WTC11 (cell line): ENCODE measurements around the gene TM2D1. TPM values are rescaled to one million over a fixed set of nuclear protein-coding genes. Genes with fewer than 3 reads are reported as not detected.

Experiments used
- ATAC-seq: fragments of 200-7000 bp; cut with Tn5 transposase; 2 replicates; pipeline ENCODE4 v1.10.0; 2021; ENCODE audit warnings: mild to moderate bottlenecking, moderate library complexity
- CTCF ChIA-PET: fragments of 300-600 bp; sonication (Branson Sonifier 250); formaldehyde crosslinking; loops from one replicate; lab custom pipeline; 2021; ENCODE audit warnings: antibody characterized with exemption; lab: Charles Lee
- POLR2A ChIA-PET: fragments of 350-600 bp; sonication (Branson Sonifier 250); formaldehyde crosslinking; loops from one replicate; lab custom pipeline; 2021; ENCODE audit warnings: antibody characterized with exemption; lab: Charles Lee
- DNase-seq: peaks from one replicate; pipeline ENCODE4 v3.0.0; 2021; ENCODE audit warnings: low spot score
- H3K27ac Mint-ChIP-seq: 2 replicates; pipeline ENCODE4 v1.8.0; 2021; ENCODE audit warnings: mixed read lengths
- H3K27me3 Mint-ChIP-seq: 2 replicates; pipeline ENCODE4 v1.8.0; 2021; ENCODE audit warnings: low read depth, mild to moderate bottlenecking, moderate library complexity, mixed read lengths
- H3K36me3 Mint-ChIP-seq: 2 replicates; pipeline ENCODE4 v1.8.0; 2021; ENCODE audit warnings: mixed read lengths
- H3K4me1 Mint-ChIP-seq: 2 replicates; pipeline ENCODE4 v1.8.0; 2022; ENCODE audit warnings: mixed read lengths
- H3K4me3 Mint-ChIP-seq: 2 replicates; pipeline ENCODE4 v1.8.0; 2021; ENCODE audit warnings: mild to moderate bottlenecking, moderate library complexity, mixed read lengths
- H3K9me3 Mint-ChIP-seq: 2 replicates; pipeline ENCODE4 v1.8.0; 2021; ENCODE audit warnings: mixed read lengths
- AFF4 ChIP-seq: sonication (generic); formaldehyde crosslinking; IDR thresholded peaks from 2 replicates; pipeline ENCODE4 v1.8.1; 2023; ENCODE audit warnings: mild to moderate bottlenecking, missing genetic modification reagents, borderline replicate concordance
- ATF1 ChIP-seq: sonication (generic); formaldehyde crosslinking; IDR thresholded peaks from 2 replicates; pipeline ENCODE4 v1.8.1; 2023; ENCODE audit warnings: mild to moderate bottlenecking, moderate library complexity, missing genetic modification reagents
- ATF6 ChIP-seq: sonication (generic); formaldehyde crosslinking; IDR thresholded peaks from 2 replicates; pipeline ENCODE4 v1.8.1; 2023; ENCODE audit warnings: mild to moderate bottlenecking, missing genetic modification reagents
- E2F1 ChIP-seq: sonication (generic); formaldehyde crosslinking; IDR thresholded peaks from 2 replicates; pipeline ENCODE4 v1.8.0; 2022; ENCODE audit warnings: mild to moderate bottlenecking, missing genetic modification reagents
- E2F4 ChIP-seq: sonication (generic); formaldehyde crosslinking; IDR thresholded peaks from 2 replicates; pipeline ENCODE4 v1.8.1; 2022; ENCODE audit warnings: low read depth, mild to moderate bottlenecking, moderate library complexity, missing genetic modification reagents, borderline replicate concordance
- ERG ChIP-seq: fragments of 250-450 bp; sonication (Bioruptor Pico); IDR thresholded peaks from 2 replicates; pipeline ENCODE4 v1.8.0; 2021; ENCODE audit warnings: mild to moderate bottlenecking
- ESRRA ChIP-seq: sonication (generic); formaldehyde crosslinking; IDR thresholded peaks from 2 replicates; pipeline ENCODE4 v1.8.1; 2022; ENCODE audit warnings: mild to moderate bottlenecking, missing genetic modification reagents, borderline replicate concordance
- FOXJ3 ChIP-seq: sonication (generic); formaldehyde crosslinking; IDR thresholded peaks from 2 replicates; pipeline ENCODE4 v1.9.0; 2021; ENCODE audit warnings: missing genetic modification reagents, mild to moderate bottlenecking, borderline replicate concordance
- GABPB1 ChIP-seq: sonication (generic); formaldehyde crosslinking; IDR thresholded peaks from 2 replicates; pipeline ENCODE4 v1.8.1; 2023; ENCODE audit warnings: mild to moderate bottlenecking, missing genetic modification reagents
- JAZF1 ChIP-seq: fragments of 250-450 bp; sonication (Bioruptor Pico); IDR thresholded peaks from 2 replicates; pipeline ENCODE4 v1.9.0; 2021; ENCODE audit warnings: moderate library complexity, mild to moderate bottlenecking, inconsistent platforms
- MXD4 ChIP-seq: fragments of 250-450 bp; sonication (Bioruptor Pico); IDR thresholded peaks from 2 replicates; pipeline ENCODE4 v1.8.0; 2021; ENCODE audit warnings: mild to moderate bottlenecking, moderate library complexity, borderline replicate concordance
- MYBL2 ChIP-seq: sonication (generic); formaldehyde crosslinking; IDR thresholded peaks from 2 replicates; pipeline ENCODE4 v1.8.1; 2023; ENCODE audit warnings: mild to moderate bottlenecking, moderate library complexity, missing genetic modification reagents
- RORB ChIP-seq: fragments of 250-450 bp; sonication (Bioruptor Pico); IDR thresholded peaks from 2 replicates; pipeline ENCODE4 v1.9.0; 2021; ENCODE audit warnings: mild to moderate bottlenecking
- SOX15 ChIP-seq: fragments of 250-450 bp; sonication (Bioruptor Pico); IDR thresholded peaks from 2 replicates; pipeline ENCODE4 v1.9.0; 2021; ENCODE audit warnings: mild to moderate bottlenecking
- USF2 ChIP-seq: sonication (generic); formaldehyde crosslinking; IDR thresholded peaks from 2 replicates; pipeline ENCODE4 v1.8.1; 2023; ENCODE audit warnings: mild to moderate bottlenecking, missing genetic modification reagents, moderate library complexity
- ZNF121 ChIP-seq: sonication (generic); formaldehyde crosslinking; IDR thresholded peaks from 2 replicates; pipeline ENCODE4 v1.8.0; 2023; ENCODE audit warnings: missing genetic modification reagents
- ZNF138 ChIP-seq: sonication (generic); formaldehyde crosslinking; conservative IDR thresholded peaks from 2 replicates; pipeline ENCODE4 v1.8.1; 2022; ENCODE audit warnings: mild to moderate bottlenecking, moderate library complexity, missing genetic modification reagents
- ZNF416 ChIP-seq: fragments of 250-450 bp; sonication (Bioruptor Pico); IDR thresholded peaks from 2 replicates; pipeline ENCODE4 v1.9.0; 2021; ENCODE audit warnings: mild to moderate bottlenecking, inconsistent platforms
- ZNF423 ChIP-seq: fragments of 250-450 bp; sonication (Bioruptor Pico); IDR thresholded peaks from 2 replicates; pipeline ENCODE4 v2.1.2; 2022; ENCODE audit warnings: mild to moderate bottlenecking, moderate library complexity
- total RNA-seq: library from RNA; stranded (reverse); gene quantifications from 3 replicates; pipeline ENCODE4 v1.2.3, GENCODE V29; 2021
- TF ChIP-seq, protein P1 (sequence below): sonication (generic); formaldehyde crosslinking; IDR thresholded peaks from 2 replicates; pipeline ENCODE4 v1.8.0; 2022; ENCODE audit warnings: mild to moderate bottlenecking, missing genetic modification reagents
- TF ChIP-seq, protein P2 (sequence below): fragments of 250-450 bp; sonication (Bioruptor Pico); IDR thresholded peaks from 2 replicates; pipeline ENCODE4 v1.9.0; 2021; ENCODE audit warnings: moderate library complexity, mild to moderate bottlenecking, inconsistent platforms, borderline replicate concordance
- TF ChIP-seq, protein P3 (sequence below): sonication (generic); formaldehyde crosslinking; IDR thresholded peaks from 2 replicates; pipeline ENCODE4 v1.8.0; 2022; ENCODE audit warnings: mild to moderate bottlenecking, missing genetic modification reagents

Gene TM2D1
- total RNA-seq, 1 experiment from 2014 or later = 21.6 TPM

GRCh38 chr1:61655453-61655852 lies 69.5 kb downstream of the TM2D1 start (continued):
- no peak for TF ChIP-seq E2F4 (CRISPR knock-in tag)
- no peak for TF ChIP-seq RORB
- TF ChIP-seq, all 79 proteins: peak for 0

- ATAC-seq (no peak), DNase-seq (no peak)
- H3K9me3 Mint-ChIP-seq = no peaks in the 10 kb centered on the region; the same call in 1 of the 2 replicates
- POLR2A ChIA-PET = interaction anchor here (0.7 kb wide), 1 partner anchor 9 kb away, joined by 3 read pairs; no protein-coding TSS in a partner anchor
- H3K27me3 Mint-ChIP-seq = no peaks in the 10 kb centered on the region
- H3K36me3 Mint-ChIP-seq = no peaks in the 10 kb centered on the region
- no peak for TF ChIP-seq ZNF416 (CRISPR knock-in tag)
- no peak for TF ChIP-seq FOXJ3 (CRISPR knock-in tag)
- TF ChIP-seq ZNF423 (CRISPR knock-in tag) = no peak
- TF ChIP-seq, protein P1, sequence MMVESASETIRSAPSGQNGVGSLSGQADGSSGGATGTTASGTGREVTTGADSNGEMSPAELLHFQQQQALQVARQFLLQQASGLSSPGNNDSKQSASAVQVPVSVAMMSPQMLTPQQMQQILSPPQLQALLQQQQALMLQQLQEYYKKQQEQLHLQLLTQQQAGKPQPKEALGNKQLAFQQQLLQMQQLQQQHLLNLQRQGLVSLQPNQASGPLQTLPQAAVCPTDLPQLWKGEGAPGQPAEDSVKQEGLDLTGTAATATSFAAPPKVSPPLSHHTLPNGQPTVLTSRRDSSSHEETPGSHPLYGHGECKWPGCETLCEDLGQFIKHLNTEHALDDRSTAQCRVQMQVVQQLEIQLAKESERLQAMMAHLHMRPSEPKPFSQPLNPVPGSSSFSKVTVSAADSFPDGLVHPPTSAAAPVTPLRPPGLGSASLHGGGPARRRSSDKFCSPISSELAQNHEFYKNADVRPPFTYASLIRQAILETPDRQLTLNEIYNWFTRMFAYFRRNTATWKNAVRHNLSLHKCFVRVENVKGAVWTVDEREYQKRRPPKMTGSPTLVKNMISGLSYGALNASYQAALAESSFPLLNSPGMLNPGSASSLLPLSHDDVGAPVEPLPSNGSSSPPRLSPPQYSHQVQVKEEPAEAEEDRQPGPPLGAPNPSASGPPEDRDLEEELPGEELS (CRISPR knock-in tag) = no peak
- TF ChIP-seq, protein P2, sequence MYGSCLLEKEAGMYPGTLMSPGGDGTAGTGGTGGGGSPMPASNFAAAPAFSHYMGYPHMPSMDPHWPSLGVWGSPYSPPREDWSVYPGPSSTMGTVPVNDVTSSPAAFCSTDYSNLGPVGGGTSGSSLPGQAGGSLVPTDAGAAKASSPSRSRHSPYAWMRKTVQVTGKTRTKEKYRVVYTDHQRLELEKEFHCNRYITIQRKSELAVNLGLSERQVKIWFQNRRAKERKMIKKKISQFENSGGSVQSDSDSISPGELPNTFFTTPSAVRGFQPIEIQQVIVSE (CRISPR knock-in tag) = no peak
- TF ChIP-seq MYBL2 (CRISPR knock-in tag) = no peak
- no peak for TF ChIP-seq E2F1 (CRISPR knock-in tag)
- no peak for TF ChIP-seq ATF1
- TF ChIP-seq, protein P3, sequence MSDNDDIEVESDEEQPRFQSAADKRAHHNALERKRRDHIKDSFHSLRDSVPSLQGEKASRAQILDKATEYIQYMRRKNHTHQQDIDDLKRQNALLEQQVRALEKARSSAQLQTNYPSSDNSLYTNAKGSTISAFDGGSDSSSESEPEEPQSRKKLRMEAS (CRISPR knock-in tag) = no peak
- TF ChIP-seq ATF6 = no peak
- TF ChIP-seq SOX15 (CRISPR knock-in tag) = no peak
- no peak for TF ChIP-seq ZNF121 (CRISPR knock-in tag)
- no peak for TF ChIP-seq ZNF138 (CRISPR knock-in tag)
- no peak for TF ChIP-seq ERG
- TF ChIP-seq JAZF1 (CRISPR knock-in tag) = no peak
- TF ChIP-seq ESRRA (CRISPR knock-in tag) = no peak
- no peak for TF ChIP-seq AFF4 (CRISPR knock-in tag)
- no peak for TF ChIP-seq GABPB1 (CRISPR knock-in tag)
- no peak for TF ChIP-seq USF2 (CRISPR knock-in tag)
- no peak for TF ChIP-seq MXD4 (CRISPR knock-in tag)
- TF ChIP-seq, all 79 proteins: peak for 0
- H3K27ac Mint-ChIP-seq = no peak overlapping the region
- no peak overlapping the region for H3K4me3 Mint-ChIP-seq
- no peaks in the 10 kb centered on the region for H3K4me1 Mint-ChIP-seq
- CTCF ChIA-PET = interaction anchor here (2.3 kb wide), 1 partner anchor 12 kb away, joined by 11 read pairs; no protein-coding TSS in a partner anchor
Observed at GRCh38 chr1:61654067-61654466, 70.9 kb downstream of the TM2D1 start.
